H1 (cell line): ENCODE measurements around the gene LIMA1. TPM values are rescaled to one million over a fixed set of nuclear protein-coding genes. Genes with fewer than 3 reads are reported as not detected.

Source experiments
- CTCF ChIA-PET: fragments of 300-600 bp; sonication (Branson Sonifier 250); formaldehyde crosslinking; loops from one replicate; lab custom pipeline; 2021; ENCODE audit not compliant: partially characterized antibody; lab: Charles Lee
- POLR2A ChIA-PET: fragments of 300-600 bp; sonication (Branson Sonifier 250); formaldehyde crosslinking; loops from one replicate; lab custom pipeline; 2021; ENCODE audit warnings: inconsistent platforms; ENCODE audit not compliant: partially characterized antibody; lab: Charles Lee
- DNase-seq, 2 experiments: peaks; one replicate each; pipeline versions ENCODE4 v3.0.0 to v3.0.0-alpha.2; 2010 to 2022; ENCODE audit warnings: low spot score in 2 of 2, low read depth in 1 of 2, mixed read lengths in 1 of 2
- FAIRE-seq: peaks from 2 replicates; lab custom pipeline; 2011; peaks lifted over from hg19 to GRCh38; lab: Jason Lieb, UNC
- H2AFZ ChIP-seq: 2 replicates; pipeline ENCODE4 v1.8.1; 2012; ENCODE audit warnings: low read length, inconsistent platforms
- H2AK5ac ChIP-seq: 2 replicates; pipeline ENCODE4 v1.6.1; 2013; ENCODE audit warnings: low read depth, low read length
- H2BK120ac ChIP-seq: replicated peaks from 2 replicates; pipeline ENCODE3; 2013; ENCODE audit warnings: low read depth, low read length, inconsistent platforms
- H2BK12ac ChIP-seq: 2 replicates; pipeline ENCODE4 v1.6.1; 2013; ENCODE audit warnings: low read depth, low read length
- H2BK15ac ChIP-seq: 2 replicates; pipeline ENCODE4 v1.6.1; 2013; ENCODE audit warnings: low read length
- H2BK20ac ChIP-seq: 2 replicates; pipeline ENCODE4 v1.6.1; 2013; ENCODE audit warnings: low read length
- H2BK5ac ChIP-seq: 2 replicates; pipeline ENCODE4 v1.6.1; 2013; ENCODE audit warnings: low read depth, low read length
- H3K14ac ChIP-seq: 2 replicates; pipeline ENCODE4 v1.6.1; 2013; ENCODE audit warnings: inconsistent platforms; ENCODE audit not compliant: insufficient read length
- H3K18ac ChIP-seq: 2 replicates; pipeline ENCODE4 v1.6.1; 2013; ENCODE audit warnings: low read length; ENCODE audit errors: extremely low read depth
- H3K23ac ChIP-seq: 2 replicates; pipeline ENCODE4 v1.6.1; 2013; ENCODE audit warnings: inconsistent platforms; ENCODE audit not compliant: insufficient read length
- H3K23me2 ChIP-seq: 2 replicates; pipeline ENCODE4 v1.6.1; 2013; ENCODE audit warnings: low read depth, low read length
- H3K27ac ChIP-seq: 2 replicates; pipeline ENCODE4 v1.6.1; 2011; ENCODE audit warnings: low read depth, low read length, inconsistent platforms
- H3K27me3 ChIP-seq, 4 experiments: replicated peaks in 1 of 4; 1 replicate in 1 of 4; 2 replicates in 3 of 4; pipeline versions ENCODE4 v1.6.1 to v1.8.1; 2011 to 2013; ENCODE audit warnings: low read length in 3 of 4, mild to moderate bottlenecking in 3 of 4, inconsistent platforms in 2 of 4, mixed read lengths in 2 of 4, moderate library complexity in 1 of 4; ENCODE audit not compliant: control insufficient read depth in 3 of 4, insufficient read depth in 3 of 4; ENCODE audit errors: extremely low read depth in 1 of 4
- H3K36me3 ChIP-seq, 4 experiments: 2 replicates each; pipeline versions ENCODE4 v1.6.1 to v1.8.1; 2011 to 2013; ENCODE audit warnings: mild to moderate bottlenecking in 4 of 4, low read length in 3 of 4, moderate library complexity in 2 of 4, control low read depth in 1 of 4, inconsistent platforms in 1 of 4; ENCODE audit not compliant: insufficient read depth in 4 of 4, control insufficient read depth in 2 of 4
- H3K4ac ChIP-seq: replicated peaks from 2 replicates; pipeline ENCODE3; 2013; ENCODE audit warnings: low read length, low read depth, mixed read lengths, inconsistent platforms; ENCODE audit not compliant: insufficient read length
- H3K4me1 ChIP-seq, 4 experiments: replicated peaks in 1 of 4; 1 replicate in 1 of 4; 2 replicates in 3 of 4; pipeline versions ENCODE4 v1.6.1 to v1.8.1; 2011 to 2013; ENCODE audit warnings: low read length in 3 of 4, inconsistent platforms in 2 of 4, mixed read lengths in 1 of 4; ENCODE audit not compliant: insufficient read depth in 4 of 4, control insufficient read depth in 3 of 4
- H3K4me2 ChIP-seq, 2 experiments: 2 replicates each; pipeline versions ENCODE4 v1.6.1 to v1.8.1; 2011 to 2013; ENCODE audit warnings: low read depth in 2 of 2, low read length in 2 of 2, control low read depth in 1 of 2, inconsistent platforms in 1 of 2, mild to moderate bottlenecking in 1 of 2; ENCODE audit not compliant: insufficient read depth in 1 of 2
- H3K4me3 ChIP-seq, 4 experiments: fragments of 200-600, 300-600 bp in 1 of 4; sonication (generic), shearing (Covaris generic), sonication (Bioruptor Twin) in 1 of 4; 2 replicates each; pipeline versions ENCODE4 v1.5.1 to v1.8.1; 2011 to 2016; ENCODE audit warnings: low read length in 4 of 4, low read depth in 3 of 4, control low read depth in 2 of 4, inconsistent platforms in 2 of 4, mild to moderate bottlenecking in 2 of 4, mixed read lengths in 1 of 4, moderate library complexity in 1 of 4; ENCODE audit not compliant: insufficient read depth in 2 of 4; ENCODE audit errors: extremely low read depth in 1 of 4
- H3K56ac ChIP-seq: replicated peaks from 2 replicates; pipeline ENCODE3; 2013; ENCODE audit warnings: low read depth, mild to moderate bottlenecking, mixed read lengths, low read length, inconsistent platforms; ENCODE audit not compliant: insufficient read length
- H3K79me1 ChIP-seq: 2 replicates; pipeline ENCODE4 v1.6.1; 2013; ENCODE audit warnings: low read depth, low read length, control low read depth
- H3K79me2 ChIP-seq, 2 experiments: 2 replicates each; pipeline versions ENCODE4 v1.6.1 to v1.8.1; 2012 to 2013; ENCODE audit warnings: low read length in 2 of 2, mild to moderate bottlenecking in 2 of 2, inconsistent platforms in 1 of 2; ENCODE audit not compliant: insufficient read depth in 2 of 2, control insufficient read depth in 1 of 2
- H3K9ac ChIP-seq, 4 experiments: replicated peaks in 1 of 4; 1 replicate in 1 of 4; 2 replicates in 3 of 4; pipeline versions ENCODE4 v1.6.1 to v1.8.1; 2011 to 2013; ENCODE audit warnings: low read depth in 3 of 4, low read length in 3 of 4, control low read depth in 2 of 4, mild to moderate bottlenecking in 2 of 4, moderate library complexity in 2 of 4, inconsistent platforms in 1 of 4; ENCODE audit errors: extremely low read depth in 1 of 4
- H3K9me3 ChIP-seq, 2 experiments: 2 replicates each; pipeline versions ENCODE4 v1.6.1 to v1.8.1; 2012 to 2013; ENCODE audit warnings: mild to moderate bottlenecking in 2 of 2, moderate library complexity in 2 of 2, control low read depth in 1 of 2, inconsistent platforms in 1 of 2, low read depth in 1 of 2, low read length in 1 of 2, mixed read lengths in 1 of 2; ENCODE audit not compliant: insufficient read depth in 2 of 2
- H4K20me1 ChIP-seq, 2 experiments: replicated peaks in 1 of 2; 2 replicates each; pipeline versions ENCODE3 to v1.8.1; 2011 to 2013; ENCODE audit warnings: inconsistent platforms in 2 of 2, low read length in 2 of 2, mild to moderate bottlenecking in 1 of 2; ENCODE audit not compliant: insufficient read depth in 2 of 2, control insufficient read depth in 1 of 2
- H4K5ac ChIP-seq: 2 replicates; pipeline ENCODE4 v1.6.1; 2013; ENCODE audit warnings: low read length, low read depth, mixed read lengths, inconsistent platforms; ENCODE audit not compliant: insufficient read length
- H4K8ac ChIP-seq: 2 replicates; pipeline ENCODE4 v1.8.0; 2013; ENCODE audit warnings: mild to moderate bottlenecking, moderate library complexity, low read length, inconsistent platforms; ENCODE audit not compliant: insufficient read depth; ENCODE audit errors: extremely low read depth
- H4K91ac ChIP-seq: replicated peaks from 2 replicates; pipeline ENCODE3; 2013; ENCODE audit warnings: low read length, mixed read lengths, inconsistent platforms; ENCODE audit not compliant: insufficient read length
- CTBP2 ChIP-seq: IDR thresholded peaks from 2 replicates; pipeline ENCODE4 v1.7.0; 2011; ENCODE audit warnings: borderline replicate concordance, mild to moderate bottlenecking, moderate library complexity, mixed read lengths, low read length; ENCODE audit not compliant: insufficient read depth, insufficient read length
- TAF7 ChIP-seq: optimal IDR thresholded peaks from 2 replicates; pipeline ENCODE3; 2011; ENCODE audit warnings: low read depth, mild to moderate bottlenecking, inconsistent platforms, low read length, moderate library complexity, borderline replicate concordance
- WGBS, 2 experiments: shearing (Covaris generic) in 1 of 2; methylation state at CpG; one replicate each; pipeline versions ENCODE4 v1.1.6 to v1.1.7; 2013 to 2015; ENCODE audit warnings: low lambda C conversion rate in 2 of 2, mixed read lengths in 2 of 2, inconsistent platforms in 1 of 2, low coverage in 1 of 2, missing lambda C conversion rate in 1 of 2; ENCODE audit not compliant: insufficient replicate concordance in 2 of 2, insufficient coverage in 1 of 2, insufficient read length in 1 of 2; ENCODE audit errors: extremely low coverage in 1 of 2, missing lambda C conversion rate in 1 of 2; 5-methylcytosine and 5-hydroxymethylcytosine counted together
- polyA plus RNA-seq, 7 experiments: library from polyadenylated mRNA; depleted of rRNA in 3 of 7; stranded (reverse) in 5 of 7; unstranded in 2 of 7; fragments of >200 nt in 5 of 7; fragments of 200-250 nt in 2 of 7; gene quantifications; 1 replicate in 5 of 7; 2 replicates in 1 of 7; 4 replicates in 1 of 7; pipeline versions ENCODE4 v1.2.1 to v1.2.3, GENCODE V29; 2011 to 2013; ENCODE audit warnings: missing spikeins in 2 of 7, mixed read lengths in 2 of 7
- total RNA-seq: library from RNA; stranded (reverse); fragmentation: NEBNext Ultra II Directional; extraction: Animal tissue kit (Norgen Biotek cat#: 25700); gene quantifications from 2 replicates; pipeline ENCODE4 v1.2.1, GENCODE V29; 2021
- TF ChIP-seq, protein P1 (sequence below): IDR thresholded peaks from 2 replicates; pipeline ENCODE4 v1.6.1; 2011; ENCODE audit warnings: low read length, improper control_type of control experiment

The LIMA1 gene
- total and polyA plus RNA-seq, 2 of the 8 experiments (the other 6 are each of a cell fraction or from before 2014, with no cell fraction given): 12.7 to 47.6 TPM

GRCh38 chr12:50241178-50241577 is 42.1 kb downstream of the LIMA1 start:
- Histone ChIP-seq H4K91ac (no peak overlapping the region), H3K14ac (no peak overlapping the region), H3K79me1 (no peaks in the 10 kb centered on the region), H3K23me2 (no peaks in the 10 kb centered on the region), H2BK120ac (no peak overlapping the region), H2AK5ac (no peak overlapping the region), H3K4me1 (no peaks in the 10 kb centered on the region), H3K9ac (no peak overlapping the region), H4K20me1 (no peaks in the 10 kb centered on the region), H3K27ac (no peak overlapping the region), H3K4ac (no peak overlapping the region), H3K27me3 (no peaks in the 10 kb centered on the region), H2AFZ (no peak overlapping the region), H3K36me3 (no peaks in the 10 kb centered on the region), H4K5ac (no peak overlapping the region), H3K23ac (no peak overlapping the region), H3K56ac (no peak overlapping the region), H3K79me2 (no peaks in the 10 kb centered on the region), H2BK5ac (no peak overlapping the region), H3K9me3 (no peaks in the 10 kb centered on the region), H2BK20ac (no peak overlapping the region), H3K4me3 (no peak overlapping the region), H3K18ac (no peak overlapping the region), H2BK12ac (no peak overlapping the region), H4K8ac (no peak overlapping the region), H3K4me2 (no peak overlapping the region), H2BK15ac (no peak overlapping the region)
- ChIA-PET POLR2A (no interaction called here), CTCF (no interaction called here)
- WGBS, 2 experiments: 92% methylated on average over 1 of the region's 1 CpG; no CpG with 5 or more reads in 1 of the 2 experiments
- FAIRE-seq: no peak
- no peak for DNase-seq
- TF ChIP-seq, protein P1, sequence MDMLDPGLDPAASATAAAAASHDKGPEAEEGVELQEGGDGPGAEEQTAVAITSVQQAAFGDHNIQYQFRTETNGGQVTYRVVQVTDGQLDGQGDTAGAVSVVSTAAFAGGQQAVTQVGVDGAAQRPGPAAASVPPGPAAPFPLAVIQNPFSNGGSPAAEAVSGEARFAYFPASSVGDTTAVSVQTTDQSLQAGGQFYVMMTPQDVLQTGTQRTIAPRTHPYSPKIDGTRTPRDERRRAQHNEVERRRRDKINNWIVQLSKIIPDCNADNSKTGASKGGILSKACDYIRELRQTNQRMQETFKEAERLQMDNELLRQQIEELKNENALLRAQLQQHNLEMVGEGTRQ: no peak
- TF ChIP-seq TAF7 (no peak), CTBP2 (no peak)
